ENCODE results near the gene DLG2. TPM values are rescaled to one million over a fixed set of nuclear protein-coding genes. Genes with fewer than 3 reads are reported as not detected.

Gene DLG2
- total and polyA plus RNA-seq, 2 of the 8 experiments (the other 6 are each of a cell fraction or from before 2014, with no cell fraction given) = 1.7 to 14.3 TPM

DNA sequence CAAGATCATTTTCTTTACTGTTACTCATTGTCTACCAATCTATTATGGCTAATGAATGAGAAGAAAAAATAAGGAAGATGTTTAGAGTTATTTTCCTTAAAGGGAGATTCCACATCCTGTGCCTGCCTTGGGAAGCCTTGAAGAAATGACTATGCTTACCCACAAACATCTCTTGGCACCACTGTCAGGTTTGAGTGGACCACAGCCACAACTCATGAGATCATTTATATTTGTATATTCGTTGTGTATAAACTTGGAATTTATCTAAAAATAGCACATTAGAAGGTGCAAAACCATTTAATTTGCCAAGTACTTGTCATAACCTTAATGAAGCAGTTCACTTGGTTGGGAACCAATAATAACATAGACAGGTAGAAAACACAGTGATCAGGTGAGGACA, 740.8 kb downstream of the DLG2 start:
- H3K18ac ChIP-seq (ENCODE audit: extremely low read depth, low read length) = no peak overlapping the region
- H3K79me2 ChIP-seq (ENCODE audit: control insufficient read depth in 1 of 2, insufficient read depth in 2 of 2, low read length in 2 of 2) = no peaks in the 10 kb centered on the region
- no peak overlapping the region for H3K14ac ChIP-seq (ENCODE audit: insufficient read length)
- H2BK20ac ChIP-seq (ENCODE audit: low read length) = no peak overlapping the region
- DNase-seq (ENCODE audit: low read depth in 1 of 2, low spot score in 2 of 2) = no peak
- H3K9me3 ChIP-seq (ENCODE audit: insufficient read depth in 2 of 2, low read depth in 1 of 2, low read length in 1 of 2) = no peaks in the 10 kb centered on the region
- no peak overlapping the region for H2AFZ ChIP-seq (ENCODE audit: low read length)
- no peak overlapping the region for H2AK5ac ChIP-seq (ENCODE audit: low read depth, low read length)
- H2BK5ac ChIP-seq (ENCODE audit: low read depth, low read length) = no peak overlapping the region
- H3K23me2 ChIP-seq (ENCODE audit: low read depth, low read length) = no peaks in the 10 kb centered on the region
- no peaks in the 10 kb centered on the region for H4K20me1 ChIP-seq (replicated peaks in 1 of 2; ENCODE audit: control insufficient read depth in 1 of 2, insufficient read depth in 2 of 2, low read length in 2 of 2)
- no peak overlapping the region for H4K91ac ChIP-seq (replicated peaks; ENCODE audit: insufficient read length, low read length)
- H3K4me3 ChIP-seq (ENCODE audit: extremely low read depth in 1 of 4, insufficient read depth in 2 of 4, low read depth in 3 of 4, low read length in 4 of 4) = no peak overlapping the region
- H2BK12ac ChIP-seq (ENCODE audit: low read depth, low read length) = no peak overlapping the region
- H3K4me1 ChIP-seq (replicated peaks in 1 of 4; ENCODE audit: control insufficient read depth in 3 of 4, insufficient read depth in 4 of 4, low read length in 3 of 4) = no peaks in the 10 kb centered on the region
- no peak for FAIRE-seq
- TF ChIP-seq, protein P1, sequence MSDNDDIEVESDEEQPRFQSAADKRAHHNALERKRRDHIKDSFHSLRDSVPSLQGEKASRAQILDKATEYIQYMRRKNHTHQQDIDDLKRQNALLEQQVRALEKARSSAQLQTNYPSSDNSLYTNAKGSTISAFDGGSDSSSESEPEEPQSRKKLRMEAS (IDR thresholded peaks at IDR 0.05) = no peak
- TF ChIP-seq SIX5 (IDR thresholded peaks at IDR 0.05; ENCODE audit: low read depth, low read length) (no peak), RXRA (IDR thresholded peaks at IDR 0.05; ENCODE audit: insufficient read depth, low read depth, low read length) (no peak), NANOG (IDR thresholded peaks at IDR 0.05; ENCODE audit: insufficient read depth, low read depth, low read length, poor library complexity, severe bottlenecking) (no peak), NRF1 (IDR thresholded peaks at IDR 0.05; ENCODE audit: low read depth, low read length) (no peak), TAF1 (IDR thresholded peaks at IDR 0.05; ENCODE audit: low read depth, low read length) (no peak)
- no peak overlapping the region for H3K4me2 ChIP-seq (ENCODE audit: insufficient read depth in 1 of 2, low read depth in 2 of 2, low read length in 2 of 2)
- no peak overlapping the region for H3K9ac ChIP-seq (replicated peaks in 1 of 4; ENCODE audit: extremely low read depth in 1 of 4, low read depth in 3 of 4, low read length in 3 of 4)
- H3K36me3 ChIP-seq (ENCODE audit: control insufficient read depth in 2 of 4, insufficient read depth in 4 of 4, low read length in 3 of 4) = no peaks in the 10 kb centered on the region
- H3K79me1 ChIP-seq (ENCODE audit: low read depth, low read length) = no peaks in the 10 kb centered on the region
- no peak overlapping the region for H3K23ac ChIP-seq (ENCODE audit: insufficient read length)
- WGBS, 2 experiments (ENCODE audit: extremely low coverage in 1 of 2, insufficient coverage in 1 of 2, insufficient read length in 1 of 2, insufficient replicate concordance in 2 of 2, low coverage in 1 of 2, low lambda C conversion rate in 2 of 2, missing lambda C conversion rate in 1 of 2) = 11% methylated on average over 1 of the region's 1 CpG; no CpG with 5 or more reads in 1 of the 2 experiments
- H2BK15ac ChIP-seq (ENCODE audit: low read length) = no peak overlapping the region
- no peak overlapping the region for H3K4ac ChIP-seq (replicated peaks; ENCODE audit: insufficient read length, low read depth, low read length)
- no peaks in the 10 kb centered on the region for H3K27me3 ChIP-seq (replicated peaks in 1 of 4; ENCODE audit: control insufficient read depth in 3 of 4, extremely low read depth in 1 of 4, insufficient read depth in 3 of 4, low read length in 3 of 4)
- no peak overlapping the region for H3K27ac ChIP-seq (ENCODE audit: low read depth, low read length)
- ChIA-PET POLR2A (ENCODE audit: partially characterized antibody) (no interaction called here), CTCF (ENCODE audit: partially characterized antibody) (interaction anchor here (1.8 kb wide), 1 partner anchor 13 kb away, joined by 8 read pairs; no protein-coding TSS in a partner anchor)
- no peak overlapping the region for H4K5ac ChIP-seq (ENCODE audit: insufficient read length, low read depth, low read length)
- no peak overlapping the region for H2BK120ac ChIP-seq (replicated peaks; ENCODE audit: low read depth, low read length)
- H3K56ac ChIP-seq (replicated peaks; ENCODE audit: insufficient read length, low read depth, low read length) = no peak overlapping the region
- no peak overlapping the region for H4K8ac ChIP-seq (ENCODE audit: extremely low read depth, insufficient read depth, low read length)
